Activated T-cell treated with anti-CD3 and anti-CD28 coated beads for 4 hours (primary cell): ENCODE data around the gene SEZ6L2.
"Not testable (repeated sequence)": the region's sequence is repeated elsewhere in the genome, so short reads cannot be mapped to it uniquely, and the experiment has no call there.

ENCODE experiments used
- DNase-seq: peaks from one replicate; pipeline ENCODE4 v3.0.0-alpha.2; 2020

SEZ6L2 gene

DNA sequence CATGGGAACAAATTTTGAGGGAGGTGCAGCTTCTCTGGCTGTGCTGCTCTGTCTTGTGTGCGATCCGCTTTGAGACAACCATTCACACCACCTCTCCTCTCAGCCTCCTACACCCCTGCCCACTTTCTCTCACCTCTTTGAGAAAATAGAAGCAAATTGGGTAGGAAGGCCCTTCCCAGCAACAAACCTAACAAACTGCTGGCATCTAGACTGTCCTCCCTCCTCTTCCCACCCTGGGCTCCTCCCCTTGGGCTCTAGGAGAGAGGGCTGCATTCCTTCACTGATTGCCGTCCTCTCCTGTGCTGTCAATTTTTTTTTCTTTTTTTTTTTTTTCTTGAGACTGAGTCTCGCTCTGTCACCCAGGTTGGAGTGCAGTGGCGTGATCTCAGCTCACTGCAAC, 49.8 kb downstream of the SEZ6L2 start:
- no peak for DNase-seq

DNA sequence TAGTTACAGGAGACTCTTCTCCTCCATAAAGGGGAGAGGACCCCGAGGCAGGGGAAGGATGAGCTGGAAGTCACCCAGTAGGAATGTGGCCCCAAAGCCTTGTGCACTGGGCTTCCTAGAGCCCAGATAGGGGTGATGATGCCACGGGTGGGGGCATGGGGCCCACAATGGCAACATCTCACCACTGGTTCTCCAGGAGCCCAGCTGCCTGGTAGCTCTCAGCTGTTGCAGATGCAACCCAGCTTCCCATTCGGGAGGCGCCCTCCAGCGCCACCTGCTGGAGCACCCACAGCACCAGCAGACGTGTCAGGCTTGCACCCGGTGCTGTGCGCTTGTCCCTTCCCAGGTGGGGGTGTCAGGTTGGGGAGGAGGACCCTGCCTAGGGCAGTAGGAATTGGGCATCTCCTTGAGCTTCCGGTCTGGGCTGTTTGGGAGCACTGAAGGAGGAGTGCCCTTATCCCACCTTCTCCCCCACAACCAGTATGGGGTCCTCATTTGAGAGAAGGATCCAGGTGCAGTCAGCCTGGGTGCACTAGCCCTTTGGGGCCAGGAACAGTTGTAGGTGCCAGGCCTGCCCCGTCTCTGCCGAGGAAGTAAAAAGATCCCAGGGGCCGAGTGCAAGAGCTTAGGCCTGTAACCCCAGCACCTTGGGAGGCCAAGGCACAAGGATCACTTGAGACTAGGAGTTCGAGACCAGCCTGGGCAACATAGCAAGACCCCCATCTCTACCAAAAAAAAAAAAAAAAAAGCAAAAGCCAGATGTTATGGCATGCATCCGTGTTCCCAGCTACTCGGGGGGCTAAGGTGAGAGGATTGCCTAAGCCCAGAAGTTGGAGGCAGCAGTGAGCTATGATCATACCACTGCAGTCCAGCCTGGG, 50.7 kb downstream of the SEZ6L2 start:
- DNase-seq, result peak; percentile 71

DNA sequence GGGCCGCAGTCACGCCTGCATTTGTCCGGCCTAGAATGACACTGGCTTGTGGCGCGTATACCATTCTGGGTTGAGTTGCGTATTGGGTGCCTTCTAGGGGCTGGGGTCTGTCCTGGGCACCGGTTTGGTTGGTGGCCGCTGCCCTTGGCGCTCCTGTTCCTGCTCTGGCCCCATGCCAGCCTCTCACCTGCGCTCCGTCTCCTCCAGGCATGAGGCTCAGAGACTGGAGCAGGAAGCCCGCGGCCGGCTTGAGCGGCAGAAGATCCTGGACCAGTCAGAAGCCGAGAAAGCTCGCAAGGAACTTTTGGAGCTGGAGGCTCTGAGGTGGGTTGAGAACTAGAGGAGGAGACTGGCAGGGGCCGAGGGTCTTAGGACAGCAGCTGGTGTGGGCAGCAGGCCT, 53.7 kb downstream of the SEZ6L2 start:
- DNase-seq, result no peak

DNA sequence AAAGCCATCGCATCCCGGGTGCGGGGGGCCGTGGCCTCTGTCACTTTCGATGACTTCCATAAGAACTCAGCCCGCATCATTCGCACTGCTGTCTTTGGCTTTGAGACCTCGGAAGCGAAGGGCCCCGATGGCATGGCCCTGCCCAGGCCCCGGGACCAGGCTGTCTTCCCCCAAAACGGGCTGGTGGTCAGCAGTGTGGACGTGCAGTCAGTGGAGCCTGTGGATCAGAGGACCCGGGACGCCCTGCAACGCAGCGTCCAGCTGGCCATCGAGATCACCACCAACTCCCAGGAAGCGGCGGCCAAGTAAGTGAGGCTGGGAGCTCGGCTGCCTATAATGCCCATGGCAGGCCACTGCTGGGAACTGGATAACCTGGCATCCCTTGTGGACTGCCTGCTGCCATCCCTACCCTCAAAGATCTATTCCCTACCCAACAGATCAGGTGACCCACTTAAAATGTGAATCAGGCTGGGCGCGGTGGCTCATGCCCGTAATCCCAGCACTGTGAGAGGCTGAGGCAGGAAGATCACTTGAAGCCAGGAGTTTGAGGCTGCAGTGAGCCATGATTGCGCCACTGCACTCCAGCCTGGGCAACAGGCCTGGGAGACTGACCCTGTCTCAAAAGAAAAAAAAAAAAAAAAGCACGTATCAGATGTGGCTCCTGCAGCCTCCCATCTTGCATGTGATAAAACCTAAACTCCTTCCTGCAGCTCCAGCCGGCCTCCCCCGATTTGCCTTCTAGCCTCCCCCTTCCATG, 54.6 kb downstream of the SEZ6L2 start:
- no peak for DNase-seq

DNA sequence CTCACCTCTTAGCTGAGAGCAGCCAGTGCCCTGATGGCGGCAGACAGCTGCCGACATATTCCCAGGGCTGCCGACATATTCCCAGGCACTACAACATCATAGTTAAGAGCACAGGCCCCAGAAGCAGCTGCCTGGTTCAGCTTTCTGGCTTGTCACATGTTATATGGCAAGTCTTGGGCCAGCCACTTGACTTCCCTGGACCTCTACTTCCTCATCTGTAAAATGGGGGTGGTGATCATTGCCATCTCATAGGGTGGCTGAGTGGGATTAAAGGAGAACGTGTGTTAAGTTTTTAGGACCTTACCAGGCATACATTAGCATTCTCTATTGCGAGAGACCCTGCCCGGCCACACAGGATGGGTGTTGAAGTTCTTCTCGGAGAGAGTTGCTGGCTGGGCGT, 55.4 kb downstream of the SEZ6L2 start:
- DNase-seq, result no peak

DNA sequence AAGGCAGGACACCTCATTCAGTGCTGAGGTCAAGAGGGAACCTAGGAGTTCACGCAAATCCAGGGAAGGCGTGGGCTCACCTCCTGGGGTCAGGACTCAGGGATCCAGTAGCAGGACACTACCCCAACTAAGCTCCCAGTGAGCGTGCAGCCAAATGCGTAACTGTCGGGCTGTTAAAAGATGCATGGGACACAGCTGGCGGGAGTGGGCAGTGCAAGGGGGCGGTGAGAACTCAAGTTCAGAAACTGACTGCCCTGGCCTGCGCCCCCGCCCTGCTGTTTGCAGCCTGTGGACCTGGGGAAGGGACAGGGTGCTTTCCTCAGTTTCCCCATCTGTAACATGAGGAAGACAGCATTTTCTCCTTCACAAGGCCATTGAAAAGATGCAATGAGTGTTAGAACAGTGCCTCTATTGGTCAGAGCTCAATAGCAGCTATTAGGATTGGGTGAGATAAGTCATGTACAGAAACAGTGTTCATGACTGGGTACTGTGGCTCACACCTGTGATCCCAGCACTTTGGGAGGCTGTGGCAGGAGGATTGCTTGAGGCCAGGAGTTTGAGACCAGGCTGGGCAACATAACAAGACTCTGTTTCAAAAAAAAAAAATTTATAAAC, 56.5 kb downstream of the SEZ6L2 start:
- no peak for DNase-seq

DNA sequence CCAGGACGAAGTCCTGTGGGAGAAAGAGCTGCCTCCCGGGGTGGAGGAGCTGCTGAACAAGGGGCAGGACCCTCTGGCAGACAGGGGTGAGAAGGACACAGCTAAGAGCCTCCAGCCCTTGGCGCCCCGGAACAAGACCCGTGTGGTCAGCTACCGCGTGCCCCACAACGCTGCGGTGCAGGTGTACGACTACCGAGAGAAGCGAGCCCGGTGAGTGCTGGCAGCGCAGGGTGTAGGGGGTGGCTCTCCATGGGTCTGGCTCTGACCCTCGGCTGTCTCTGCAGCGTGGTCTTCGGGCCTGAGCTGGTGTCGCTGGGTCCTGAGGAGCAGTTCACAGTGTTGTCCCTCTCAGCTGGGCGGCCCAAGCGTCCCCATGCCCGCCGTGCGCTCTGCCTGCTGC, 57.7 kb downstream of the SEZ6L2 start:
- DNase-seq, result no peak

DNA sequence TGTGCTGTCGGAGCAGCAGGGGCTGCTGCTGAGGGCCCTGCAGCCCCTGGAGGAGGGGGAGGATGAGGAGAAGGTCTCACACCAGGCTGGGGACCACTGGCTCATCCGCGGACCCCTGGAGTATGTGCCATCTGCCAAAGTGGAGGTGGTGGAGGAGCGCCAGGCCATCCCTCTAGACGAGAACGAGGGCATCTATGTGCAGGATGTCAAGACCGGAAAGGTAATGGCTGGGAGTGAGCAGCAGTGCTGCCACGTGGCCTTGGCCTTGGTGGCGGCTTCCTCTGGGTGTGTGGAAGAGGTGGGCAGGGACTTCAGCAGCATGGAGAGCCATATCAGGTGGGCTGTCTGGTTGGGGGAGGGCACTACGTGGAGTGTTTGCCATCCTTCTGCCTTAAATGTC, 59.1 kb downstream of the SEZ6L2 start:
- DNase-seq, result no peak

DNA sequence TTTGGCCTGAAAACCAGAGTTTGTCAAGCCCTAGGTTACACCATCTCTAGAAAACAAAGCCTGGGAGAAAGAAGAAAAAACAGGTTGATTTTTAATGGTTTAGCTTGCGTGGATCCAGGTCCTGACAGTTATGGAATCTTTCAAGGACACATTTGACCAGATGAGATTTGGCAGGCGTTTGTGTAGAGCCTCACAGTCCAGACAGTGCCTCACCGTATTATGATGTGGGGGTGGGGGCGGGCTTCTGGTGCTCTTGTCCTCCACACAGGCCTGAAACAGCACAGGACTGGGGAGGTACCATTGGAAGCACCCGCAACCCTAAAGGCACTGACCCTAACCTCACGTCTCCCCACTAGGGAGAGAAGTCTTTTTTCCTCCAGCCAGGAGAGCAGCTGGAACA, 59.5 kb downstream of the SEZ6L2 start:
- DNase-seq, result no peak

DNA sequence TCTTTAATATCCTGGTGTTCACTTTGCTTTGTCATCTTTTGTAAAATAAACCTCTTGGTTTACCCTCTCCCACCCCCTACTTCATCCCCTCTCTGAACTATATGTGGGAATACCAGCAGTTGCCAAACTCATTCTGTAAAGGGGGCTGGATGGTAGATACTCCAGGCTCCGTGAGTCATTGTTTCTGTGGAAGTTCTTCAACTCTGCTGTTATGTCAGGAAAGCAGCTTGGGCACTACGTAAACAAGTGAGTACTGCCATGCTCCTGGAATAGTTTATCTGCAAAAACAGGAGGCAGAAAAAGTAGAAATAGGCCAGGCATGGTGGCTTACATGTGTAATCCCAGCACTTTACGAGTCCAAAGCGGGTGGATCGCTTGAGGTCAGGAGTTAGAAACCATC, 61.5 kb downstream of the SEZ6L2 start:
- DNase-seq, result no peak

DNA sequence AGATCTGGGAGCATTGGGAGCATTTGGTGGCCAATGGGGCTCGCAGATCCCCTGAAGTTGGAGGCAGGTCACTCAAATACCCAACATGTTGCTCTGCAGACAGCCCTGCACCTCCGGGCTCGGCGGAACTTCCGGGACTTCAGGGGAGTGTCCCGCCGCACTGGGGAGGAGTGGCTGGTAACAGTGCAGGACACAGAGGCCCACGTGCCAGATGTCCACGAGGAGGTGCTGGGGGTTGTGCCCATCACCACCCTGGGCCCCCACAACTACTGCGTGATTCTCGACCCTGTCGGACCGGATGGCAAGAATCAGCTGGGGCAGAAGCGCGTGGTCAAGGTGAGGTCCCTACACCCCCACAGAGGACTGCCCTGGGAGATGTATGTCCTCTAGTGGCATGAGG, 62.7 kb downstream of the SEZ6L2 start:
- DNase-seq, result no peak

DNA sequence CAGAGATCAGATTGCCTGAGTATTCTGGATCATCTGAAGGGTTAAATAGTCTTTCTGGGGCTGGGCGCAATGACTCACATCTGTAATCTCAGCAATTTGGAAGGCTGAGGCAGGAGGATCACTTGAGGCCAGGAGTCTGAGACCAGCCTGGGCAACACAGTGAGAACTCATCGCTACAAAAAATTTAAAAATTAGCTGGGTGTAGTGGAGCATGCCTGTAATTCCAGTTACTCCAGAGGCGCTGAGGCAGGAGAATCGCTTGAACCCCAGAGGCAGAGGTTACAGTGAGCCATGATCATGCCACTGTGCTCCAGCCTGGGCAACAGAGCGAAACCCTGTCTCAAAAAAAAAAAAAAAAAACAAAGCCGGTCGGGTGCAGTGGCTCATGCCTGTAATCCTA, 63.4 kb downstream of the SEZ6L2 start:
- DNase-seq, result no peak

DNA sequence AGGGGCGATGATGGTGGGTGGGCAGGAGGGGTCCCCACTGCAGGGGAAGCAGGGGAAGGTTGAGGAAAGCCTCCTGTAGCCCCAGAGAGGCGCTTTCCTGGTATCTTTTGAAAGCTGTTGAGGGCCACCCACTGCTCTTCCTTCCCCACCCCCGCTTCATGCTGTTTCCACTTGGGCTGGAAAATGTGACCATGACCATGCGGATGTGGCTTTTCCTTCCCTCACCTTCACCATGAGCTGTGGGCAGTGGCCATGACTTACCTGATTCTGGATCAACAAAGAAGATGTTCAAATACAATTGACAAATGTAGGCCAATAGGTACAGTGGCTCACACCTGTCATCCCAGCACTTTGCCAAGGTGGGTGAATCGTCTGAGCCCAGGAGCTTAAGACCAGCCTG, 65.3 kb downstream of the SEZ6L2 start:
- DNase-seq, result no peak

DNA sequence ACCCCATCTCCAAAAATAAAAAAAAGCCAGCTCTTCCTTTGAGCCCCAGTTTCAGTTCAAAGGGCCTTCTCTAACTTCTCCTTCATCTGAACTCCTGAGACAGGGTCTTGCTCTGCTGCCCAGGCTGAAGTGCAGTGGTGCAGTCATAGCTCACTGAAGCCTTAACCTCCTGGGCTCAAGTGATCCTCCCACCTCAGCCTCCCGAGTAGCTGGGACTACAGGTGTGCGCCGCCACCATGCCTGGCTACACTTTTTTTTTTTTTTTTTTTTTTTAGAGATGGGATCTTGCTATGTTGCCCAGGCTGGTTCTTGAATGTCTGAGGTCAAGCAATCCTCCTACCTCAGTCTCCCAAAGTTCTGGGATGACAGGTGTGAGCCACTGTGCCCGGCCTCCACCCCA, 66.1 kb downstream of the SEZ6L2 start:
- DNase-seq, result not testable (repeated sequence)

DNA sequence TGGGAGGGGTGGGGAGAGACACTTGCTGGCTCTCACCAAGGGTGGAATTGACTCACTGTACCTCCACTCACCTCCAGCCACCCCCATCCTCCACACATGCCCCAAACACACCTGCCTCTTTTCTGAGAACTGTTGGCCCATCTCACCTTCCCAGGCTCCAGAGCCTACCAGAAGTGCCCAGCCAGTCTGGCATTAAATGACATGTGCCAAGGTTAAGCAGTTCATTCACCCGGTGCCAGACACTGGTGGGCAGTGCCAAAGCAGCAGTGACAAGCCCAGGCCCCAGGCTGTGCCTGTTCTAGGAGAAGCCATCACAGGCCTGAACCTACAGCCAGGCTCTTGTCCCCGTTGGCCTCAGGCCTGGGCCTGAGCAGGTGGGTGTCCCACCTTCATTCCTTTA, 67.9 kb downstream of the SEZ6L2 start:
- DNase-seq, result no peak

DNA sequence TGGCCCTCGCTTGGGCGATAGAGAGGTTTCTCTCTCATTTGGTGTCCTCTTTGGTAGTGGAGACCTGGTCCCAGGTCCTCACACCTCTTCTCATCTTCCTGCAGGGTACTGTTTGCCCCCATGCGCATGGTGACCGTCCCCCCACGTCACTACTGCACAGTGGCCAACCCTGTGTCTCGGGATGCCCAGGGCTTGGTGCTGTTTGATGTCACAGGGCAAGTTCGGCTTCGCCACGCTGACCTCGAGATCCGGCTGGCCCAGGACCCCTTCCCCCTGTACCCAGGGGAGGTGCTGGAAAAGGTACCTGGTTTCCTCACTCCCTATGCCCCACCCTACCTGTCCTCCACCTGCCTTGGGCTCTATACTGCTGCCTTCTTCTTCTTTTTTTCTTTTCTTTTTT, 68.6 kb downstream of the SEZ6L2 start:
- DNase-seq, result no peak

DNA sequence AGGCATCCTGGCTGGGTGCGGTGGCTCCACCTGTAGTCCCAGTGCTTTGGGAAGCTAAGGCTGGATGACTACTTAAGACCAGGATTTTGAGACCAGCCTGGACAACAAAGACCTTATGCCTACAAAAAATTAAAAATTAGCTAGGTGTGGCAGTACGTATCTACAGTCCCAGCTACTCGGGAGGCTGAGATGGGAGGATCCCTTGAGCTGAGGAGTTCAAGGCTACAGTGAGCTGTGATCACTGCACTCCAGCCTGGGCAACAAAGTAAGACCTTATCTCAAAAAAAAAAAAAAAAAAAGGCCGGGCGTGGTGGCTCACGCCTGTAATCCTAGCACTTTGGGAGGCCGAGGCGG, 73.0 kb downstream of the SEZ6L2 start:
- no peak for DNase-seq

DNA sequence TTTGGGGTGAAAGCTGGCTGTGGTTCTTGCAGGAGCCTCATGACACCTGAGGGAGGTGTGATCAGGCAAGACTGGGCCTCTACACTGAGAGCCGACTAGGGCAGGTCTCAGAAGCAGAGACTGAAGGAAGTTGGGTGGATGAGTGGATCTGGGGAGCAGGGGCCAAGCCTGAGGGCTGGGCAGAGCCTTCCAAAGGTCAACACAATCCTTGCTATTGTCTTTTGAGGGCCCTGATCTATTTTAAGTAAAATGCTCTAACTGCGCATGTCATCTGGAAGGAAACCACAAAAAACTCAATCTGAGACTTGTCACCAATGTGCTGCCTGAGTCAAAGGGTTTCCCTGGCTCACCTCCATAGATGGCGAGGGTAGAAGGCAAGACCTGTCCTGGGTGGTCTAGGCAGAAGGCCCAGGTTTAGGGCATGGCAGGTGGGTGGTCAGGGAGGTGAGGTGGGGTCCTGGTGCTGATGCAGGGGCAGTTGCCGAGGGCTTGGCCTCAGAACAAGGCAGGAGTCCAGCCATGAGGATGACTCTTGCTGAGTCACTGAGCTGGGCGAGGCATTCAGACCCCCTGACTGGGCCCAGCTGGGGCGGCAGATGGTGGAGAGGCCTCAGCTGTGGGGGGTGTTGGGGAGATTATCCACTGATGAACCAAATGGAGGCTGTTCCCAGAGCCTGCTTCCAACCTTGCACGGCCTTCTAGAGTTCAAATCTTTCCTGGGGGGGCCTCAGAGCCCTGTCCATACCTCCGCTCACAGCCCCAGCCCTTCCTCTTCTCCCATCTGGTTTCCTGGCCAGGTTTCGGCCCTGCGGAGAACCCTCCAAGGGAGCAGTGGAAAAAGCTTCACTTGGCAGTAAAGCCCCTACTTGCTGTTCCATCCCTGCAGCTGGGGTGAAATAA, 74.0 kb downstream of the SEZ6L2 start:
- DNase-seq, result no peak

DNA sequence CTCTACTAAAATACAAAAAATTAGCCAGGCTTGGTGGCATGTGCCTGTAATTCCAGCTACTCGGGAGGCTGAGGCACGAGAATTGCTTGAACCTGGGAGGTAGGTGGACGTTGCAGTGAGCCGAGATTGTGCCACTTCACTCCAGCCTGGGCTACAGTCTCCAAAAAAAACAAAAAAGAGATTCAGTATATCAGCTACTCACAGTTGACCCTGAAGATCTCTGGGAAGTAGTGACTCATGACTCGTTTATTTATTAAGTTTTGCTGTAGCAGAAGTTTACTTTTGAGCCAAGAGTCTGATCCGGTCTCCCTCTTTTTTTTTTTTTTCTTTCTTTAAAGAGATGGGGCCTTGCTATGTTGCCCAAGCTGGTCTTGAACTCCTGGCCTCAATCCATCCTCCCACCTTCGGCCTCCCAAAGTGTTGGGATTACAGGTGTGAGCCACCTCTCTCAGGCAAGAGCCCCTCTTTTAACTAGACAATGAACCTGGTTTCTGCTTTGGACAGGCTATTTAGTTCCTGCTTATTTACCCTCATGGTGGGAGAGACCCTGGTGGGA, 74.7 kb downstream of the SEZ6L2 start:
- DNase-seq, result no peak

DNA sequence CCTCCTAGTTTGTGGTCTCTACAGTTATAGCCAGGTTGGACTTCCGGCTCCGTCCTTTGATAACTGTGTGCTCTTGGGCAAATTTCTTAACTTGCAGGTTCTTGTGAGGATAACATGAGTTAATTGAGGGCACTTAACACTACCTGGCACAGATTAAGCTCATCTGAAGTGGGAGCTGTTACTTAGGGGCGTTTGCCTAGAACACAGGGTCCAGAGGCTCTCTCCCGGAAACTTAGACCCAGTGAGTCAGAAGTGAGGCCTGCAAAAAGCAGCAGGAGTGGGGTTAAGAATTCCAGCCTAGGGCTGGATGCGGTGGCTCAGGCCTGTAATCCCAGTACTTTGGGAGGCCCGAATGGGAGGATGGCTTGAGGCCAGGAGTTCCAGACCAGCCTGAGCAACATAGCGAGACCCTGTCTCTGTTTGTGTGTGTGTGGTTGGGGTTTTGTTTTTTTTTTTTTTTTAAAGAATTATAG, 77.7 kb downstream of the SEZ6L2 start:
- DNase-seq, result no peak
